HL-60/S4 (cell line): ENCODE data around the gene LSM2.

Experiments
- in situ Hi-C: fragments of 300-500 bp; cut with MboI; formaldehyde crosslinking; loops from 2 replicates; pipeline ENCODE4 v1.14.3; 2022; ENCODE audit warnings: low sequenced_read_pairs

Gene LSM2

GRCh38 chr6:31777667-31778050 lies 29.1 kb downstream of the LSM2 start:
- in situ Hi-C loops = no loop called here

DNA sequence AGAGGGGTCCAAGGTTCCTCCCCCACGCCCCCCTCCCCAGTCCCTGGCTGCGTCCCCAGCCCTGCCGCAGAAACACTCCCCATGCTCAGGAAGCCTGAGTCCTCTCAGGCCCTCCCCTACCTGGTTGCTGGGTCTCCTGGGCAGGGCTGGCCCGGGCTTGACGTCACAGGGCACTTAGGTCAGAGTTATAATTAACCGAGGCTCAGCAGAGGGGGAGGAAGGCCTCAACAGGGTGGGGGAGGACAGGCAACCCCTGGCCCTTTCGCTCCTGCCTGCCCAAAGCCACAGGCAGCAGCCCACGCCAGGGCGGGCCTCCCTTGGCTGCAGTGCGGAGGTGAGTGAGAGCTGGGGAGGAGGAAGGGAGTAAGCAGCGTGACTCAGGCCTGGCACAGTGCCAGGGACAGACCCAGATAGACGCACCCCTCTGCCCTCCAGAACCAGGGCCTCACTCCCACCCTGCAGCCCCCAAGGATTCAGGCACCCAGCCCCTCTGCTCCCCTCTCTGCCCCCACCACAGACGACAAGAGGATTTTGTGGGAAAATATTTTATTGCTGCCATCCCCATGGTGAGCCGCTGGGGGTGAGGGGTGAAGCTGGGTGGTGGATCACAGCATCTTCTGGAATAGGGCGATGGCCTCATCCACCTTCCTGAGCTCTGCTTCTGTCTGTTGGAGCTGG lies 29.6 kb downstream of the LSM2 start, which contains the start of gene VWA7:
VWA7 (minus strand) TSS at position 340 of the 678 bp plus-strand sequence. CDS start 549 bp downstream, outside the sequence.
- in situ Hi-C loops = no loop called here

DNA sequence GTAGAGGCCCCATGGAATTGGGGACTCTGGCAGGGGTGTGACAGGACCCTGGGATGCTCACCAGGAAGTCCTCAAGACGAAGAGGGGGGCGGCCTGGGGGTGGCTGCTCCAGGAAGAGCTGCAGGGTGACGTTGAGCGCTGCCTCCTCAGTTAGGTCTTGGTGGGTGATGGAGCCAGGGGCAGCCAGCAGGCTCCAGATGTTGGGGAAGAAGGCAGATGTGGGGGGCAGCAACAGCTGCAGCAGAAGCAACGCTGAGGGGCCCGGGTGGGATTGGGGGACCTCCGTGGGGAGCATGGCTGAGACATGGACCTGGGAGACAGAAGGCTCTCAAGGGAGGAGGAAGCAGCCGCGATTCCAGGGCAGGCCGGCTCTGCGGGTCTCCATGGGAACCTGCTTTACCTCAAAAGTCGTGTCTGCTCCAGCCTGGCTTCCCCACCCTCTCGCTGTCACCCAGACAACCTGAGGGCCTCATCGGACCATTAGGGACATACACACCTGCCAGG lies 30.2 kb downstream of the LSM2 start:
- in situ Hi-C loops = no loop called here

DNA sequence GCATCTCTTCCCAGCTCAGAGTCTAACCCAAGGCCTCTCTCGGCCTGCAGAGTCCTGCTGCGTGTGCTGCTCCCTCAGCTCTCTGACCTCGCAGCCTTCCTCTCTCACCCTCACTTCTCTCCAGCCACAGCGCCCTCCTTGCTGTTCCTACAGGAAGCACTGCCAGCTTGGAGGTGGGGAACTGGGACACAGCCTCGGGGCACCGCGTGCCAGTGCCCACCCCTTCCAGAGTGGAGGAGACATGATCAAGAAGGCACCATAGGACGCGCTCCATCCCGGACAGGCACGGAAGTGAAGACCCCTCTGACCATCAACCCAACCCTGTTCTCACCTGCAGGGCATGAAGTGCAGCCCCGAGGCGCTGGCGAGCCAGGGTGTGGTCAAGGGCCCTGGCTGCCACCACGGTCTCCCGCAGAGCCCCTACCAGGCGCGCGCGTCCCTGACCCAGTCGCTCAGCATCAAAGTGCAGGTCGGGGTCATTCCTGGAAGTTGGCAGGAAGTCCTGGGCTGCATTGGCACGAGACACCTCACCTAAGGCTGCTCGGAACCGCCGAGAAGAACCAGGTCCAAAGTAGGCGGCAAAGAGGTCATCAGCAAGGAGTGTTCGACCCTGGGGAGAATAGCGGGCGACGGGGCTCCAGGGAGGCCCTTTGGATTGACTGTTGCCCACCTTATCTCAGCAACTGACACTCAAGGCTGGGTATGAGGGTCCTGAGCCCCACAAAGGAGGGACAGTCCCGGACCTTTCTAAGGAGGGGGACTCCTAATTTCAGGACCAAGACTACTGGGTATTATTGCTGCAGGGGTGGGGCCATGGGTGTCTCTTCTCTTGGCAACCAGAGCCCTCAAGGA lies 30.9 kb downstream of the LSM2 start:
- in situ Hi-C loops = no loop called here

GRCh38 chr6:31775184-31775583 lies 31.6 kb downstream of the LSM2 start:
- in situ Hi-C loops = no loop called here

DNA sequence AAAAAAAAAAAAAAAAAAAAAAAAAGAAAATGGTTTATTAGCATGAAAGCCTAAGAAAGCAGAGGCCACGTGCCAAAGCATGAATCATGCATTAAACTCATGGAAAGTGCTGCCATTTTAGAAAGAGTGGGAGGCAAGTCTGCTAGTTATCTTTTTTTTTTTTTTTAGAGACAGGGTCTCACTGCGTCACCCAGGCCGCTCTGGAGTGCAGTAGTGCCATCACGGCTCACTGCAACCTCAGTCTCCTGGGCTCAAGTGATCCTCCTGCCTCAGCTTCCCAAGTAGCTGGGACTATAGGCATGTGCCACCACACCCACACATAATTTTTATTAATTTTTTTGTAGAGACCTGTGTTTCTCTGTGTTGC lies 34.8 kb downstream of the LSM2 start:
- in situ Hi-C loops = no loop called here

- in situ Hi-C loops = no loop called here
Observed at GRCh38 chr6:31770860-31771259, 35.9 kb downstream of the LSM2 start.

DNA sequence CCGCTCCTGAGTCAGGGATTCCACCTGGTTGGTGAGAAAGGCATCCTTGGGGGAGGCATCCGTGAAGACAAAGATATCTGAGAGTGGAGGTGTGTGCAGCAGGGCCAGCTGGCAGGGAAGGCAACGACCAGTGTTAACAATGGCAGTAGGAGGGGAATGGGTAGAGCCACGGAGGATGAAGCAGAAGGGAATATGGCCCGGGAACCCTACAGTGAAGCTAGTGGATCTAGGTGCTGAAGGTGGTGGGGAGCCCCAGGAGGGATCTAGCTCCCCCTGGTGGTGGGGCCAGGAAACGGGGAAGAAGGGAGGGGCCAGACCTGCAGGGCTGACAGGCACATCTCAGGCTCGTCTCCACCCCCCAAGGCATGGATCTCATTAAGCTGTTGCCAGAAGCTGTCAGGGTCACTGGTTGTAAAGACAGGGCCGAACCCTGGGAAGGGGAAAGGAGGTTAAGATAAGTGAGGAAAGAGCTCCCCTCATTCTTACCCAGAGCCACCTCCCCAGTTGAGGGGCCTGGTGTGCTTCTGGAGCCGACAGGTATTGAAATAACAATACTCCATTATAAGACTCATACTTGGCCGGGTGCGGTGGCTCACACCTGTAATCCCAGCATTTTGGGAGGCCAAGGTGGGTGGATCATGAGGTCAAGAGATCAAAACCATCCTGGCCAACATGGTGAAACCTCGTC lies 36.9 kb downstream of the LSM2 start:
- in situ Hi-C loops = no loop called here

DNA sequence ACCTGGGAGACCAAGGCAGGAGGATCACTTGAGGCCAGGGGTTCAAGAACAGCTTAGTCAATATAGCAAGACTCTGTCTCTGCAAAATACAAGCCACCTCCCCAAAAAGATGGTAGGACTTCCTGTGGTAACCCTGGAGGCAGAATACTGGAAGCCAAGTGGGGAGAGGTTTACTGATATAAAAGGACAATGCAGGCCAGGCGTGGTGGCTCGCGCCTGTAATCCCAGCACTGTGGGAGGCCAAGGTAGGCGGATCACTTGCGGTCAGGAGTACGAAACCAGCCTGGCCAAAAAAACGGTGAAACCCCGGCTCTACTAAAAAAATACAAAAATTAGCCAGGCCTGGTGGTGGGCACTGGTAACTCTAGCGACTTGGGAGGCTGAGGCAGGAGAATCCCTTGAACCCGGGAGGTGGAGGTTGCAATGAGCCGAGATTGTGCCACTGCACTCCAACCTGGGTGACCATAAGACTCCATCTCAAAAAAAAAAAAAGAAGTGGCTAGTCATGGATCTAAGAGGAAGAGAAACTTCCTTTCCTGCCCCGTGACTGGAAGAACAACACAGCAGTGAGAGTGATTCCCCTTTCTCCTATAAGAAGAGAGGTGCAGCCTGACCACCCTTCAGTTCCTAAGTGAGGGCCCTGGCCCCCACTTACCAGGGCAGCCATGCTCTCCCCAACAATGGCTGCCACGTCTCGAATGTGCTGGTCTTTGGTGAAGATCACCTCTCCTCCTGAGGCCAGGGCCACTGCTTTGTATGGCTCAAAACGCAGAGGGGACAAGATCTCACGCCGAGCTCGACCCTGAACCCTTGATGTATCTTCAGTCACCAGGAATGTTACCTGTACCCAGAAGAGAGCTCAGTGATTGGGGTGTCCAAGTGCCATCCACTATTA lies 38.2 kb downstream of the LSM2 start:
- in situ Hi-C loops = no loop called here

- in situ Hi-C loops = no loop called here
Observed at GRCh38 chr6:31767096-31767645, 39.6 kb downstream of the LSM2 start.

DNA sequence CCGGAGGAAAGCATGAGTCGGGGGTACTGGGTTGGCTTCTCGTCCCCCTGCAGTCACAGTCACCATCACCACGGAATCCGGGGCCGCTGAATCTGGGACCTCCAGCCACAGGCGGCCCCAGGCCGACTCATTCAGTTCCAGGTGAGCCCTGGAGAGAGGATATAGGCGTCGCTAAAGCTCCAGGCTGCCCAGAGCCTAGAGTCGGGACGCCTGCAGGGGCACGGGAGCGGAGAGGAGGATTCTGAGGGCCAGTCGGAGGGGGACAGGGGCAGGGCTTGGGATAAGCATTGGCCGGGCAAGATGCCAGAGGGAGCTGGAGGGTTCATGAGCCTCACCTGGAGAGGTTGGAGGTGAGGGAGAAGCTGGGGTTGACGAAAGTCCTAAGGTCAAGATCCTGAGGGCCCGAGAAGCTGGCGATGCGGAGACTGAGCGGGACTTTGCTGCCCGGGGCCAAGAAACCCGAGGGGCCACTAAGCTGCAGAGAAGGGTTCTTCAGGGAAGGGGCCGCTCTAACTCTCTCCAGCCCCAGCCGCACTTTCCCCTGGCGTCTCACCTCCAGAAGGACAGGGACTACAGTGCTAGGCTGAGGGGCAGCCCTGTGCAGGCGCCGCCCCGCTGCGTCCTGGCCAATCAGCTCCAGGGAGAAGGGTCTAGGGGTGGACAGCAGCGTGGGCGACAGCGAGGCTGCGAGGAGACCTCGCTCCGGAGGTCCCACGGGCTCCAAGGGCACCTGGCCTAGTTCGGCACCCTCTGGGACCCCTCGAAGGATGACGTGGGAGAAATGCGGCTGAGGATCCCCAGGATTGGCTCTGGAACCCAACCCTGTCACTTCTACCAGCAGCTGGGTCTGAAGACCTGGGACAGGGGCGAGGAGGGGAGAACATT lies 40.6 kb downstream of the LSM2 start:
- in situ Hi-C loops = no loop called here

DNA sequence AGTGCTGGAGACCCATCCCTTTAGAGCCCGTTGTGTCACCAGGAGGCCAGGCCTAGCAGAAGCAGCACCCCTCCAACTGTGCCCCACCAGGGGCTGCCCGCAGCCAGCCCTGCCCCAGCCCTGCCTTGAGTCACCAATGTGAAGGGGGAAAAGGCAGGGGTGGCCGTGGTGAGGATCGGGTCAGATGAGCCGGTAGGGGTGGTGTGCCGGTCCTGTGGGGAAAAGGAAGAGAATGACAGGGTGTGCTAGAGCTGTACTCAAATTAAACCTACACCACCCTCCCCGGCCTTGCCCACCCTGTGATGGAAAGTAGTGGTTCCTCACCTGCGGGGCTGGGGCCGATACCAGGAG lies 41.2 kb downstream of the LSM2 start:
- in situ Hi-C loops = no loop called here

DNA sequence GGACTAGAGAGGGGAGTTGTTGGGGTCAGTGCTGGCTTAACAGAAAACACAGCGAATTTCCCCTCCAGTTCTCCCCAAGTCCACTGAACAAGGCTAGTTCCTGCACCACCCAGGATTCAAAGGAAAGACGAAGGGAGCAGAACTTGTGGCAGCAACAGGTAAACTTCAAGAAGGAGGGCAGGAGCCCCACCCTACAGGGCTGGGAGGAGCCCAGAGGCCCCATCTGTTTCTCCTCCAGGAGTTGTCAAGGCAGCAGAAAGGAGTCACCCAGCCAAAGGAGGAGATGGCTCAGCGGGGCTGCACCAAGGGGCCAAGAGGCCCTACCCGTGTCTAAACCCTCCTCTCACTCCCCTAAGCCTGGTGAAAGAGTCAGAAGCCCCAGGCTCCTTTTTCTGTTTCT lies 42.6 kb downstream of the LSM2 start:
- in situ Hi-C loops = no loop called here

GRCh38 chr6:31763619-31763940 lies 43.2 kb downstream of the LSM2 start:
- in situ Hi-C loops = no loop called here

- in situ Hi-C loops = no loop called here
Observed at GRCh38 chr6:31762878-31763618, 43.7 kb downstream of the LSM2 start.

- in situ Hi-C loops = no loop called here
Observed at GRCh38 chr6:31762356-31762755, 44.4 kb downstream of the LSM2 start, which contains the start of gene SAPCD1. TSS of gene SAPCD1 (plus strand) at chr6:31762656. CDS start at chr6:31763055, 399 bp downstream.

DNA sequence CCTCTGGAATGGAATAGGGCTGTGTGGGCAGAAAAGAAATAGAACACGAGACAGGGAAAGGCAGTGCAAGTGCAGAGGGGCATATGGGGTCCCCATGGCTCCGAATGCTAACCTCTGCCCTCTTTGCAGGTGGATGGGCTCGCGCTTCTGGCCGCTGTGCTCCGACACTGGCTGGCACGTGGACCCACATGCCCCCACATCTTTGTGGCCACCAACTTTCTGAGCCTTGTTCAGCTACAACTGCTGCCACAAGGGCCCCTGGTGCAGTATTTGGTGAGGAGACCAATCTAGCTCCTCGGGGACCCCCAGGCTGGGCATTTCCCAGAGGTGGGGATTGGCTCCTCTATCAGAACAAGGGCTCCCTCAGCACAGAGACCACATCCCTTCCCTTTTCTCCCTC lies 45.4 kb downstream of the LSM2 start:
- in situ Hi-C loops = no loop called here

DNA sequence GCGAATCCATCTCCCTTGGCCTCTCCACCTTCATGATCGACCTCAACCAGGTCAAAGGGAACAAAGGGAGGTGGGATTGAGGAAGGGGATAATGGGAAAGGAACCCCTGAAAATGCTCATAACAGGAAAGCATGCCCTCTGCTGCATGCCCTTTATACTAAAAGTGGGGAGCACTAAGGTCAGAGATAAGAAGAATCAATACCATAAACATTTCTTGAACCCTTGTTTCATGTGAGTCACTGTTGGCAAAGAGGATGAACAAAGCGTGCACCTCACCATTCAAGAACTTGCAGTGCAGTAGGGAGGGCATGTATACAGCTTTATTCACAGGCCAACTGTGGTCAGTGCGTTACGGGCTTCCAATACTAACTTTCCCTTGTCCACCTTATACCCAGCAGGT lies 46.0 kb downstream of the LSM2 start:
- in situ Hi-C loops = no loop called here

DNA sequence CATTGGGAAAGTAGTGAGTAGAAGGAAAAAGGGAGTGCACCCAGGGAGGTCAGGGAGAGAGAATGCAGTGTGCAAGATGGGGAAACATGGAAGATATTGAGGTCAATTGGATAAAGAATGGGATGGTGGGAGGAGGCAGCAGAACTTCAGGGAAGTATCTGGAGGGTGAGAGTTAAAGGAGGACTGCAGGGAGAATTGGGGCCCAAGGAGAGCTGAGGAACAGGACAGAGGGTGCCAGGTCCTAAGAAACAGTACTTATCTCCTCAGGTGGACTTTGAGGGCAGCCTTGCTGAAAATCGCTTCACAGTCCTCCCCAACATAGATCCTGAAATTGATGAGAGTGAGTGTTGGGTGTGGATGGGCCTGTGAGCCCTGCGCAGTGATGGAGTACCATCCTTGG lies 48.5 kb downstream of the LSM2 start:
- in situ Hi-C loops = no loop called here
